OCI-LY3 (cell line): Measurements from ENCODE around the gene DPP6.

Experiments
- CTCF ChIP-seq: fragments of 200-600, 300-600 bp; sonication (generic); IDR thresholded peaks from 2 replicates; pipeline ENCODE4 v1.5.1; 2014; ENCODE audit warnings: antibody characterized with exemption, low read length, low read depth
- EZH2phosphoT487 ChIP-seq: fragments of 200-600 bp; shearing (Covaris generic); IDR thresholded peaks from 2 replicates; pipeline ENCODE4 v1.6.1; 2018; ENCODE audit warnings: antibody characterized with exemption, mixed run types, low read depth

GRCh38 chr7:154777908-154778307, 725.7 kb downstream of the DPP6 start:
- TF ChIP-seq CTCF (no peak), EZH2phosphoT487 (no peak)
